GM12878 (cell line): ENCODE measurements around the gene NEK5. TPM values are rescaled to one million over a fixed set of nuclear protein-coding genes. Genes with fewer than 3 reads are reported as not detected.

ENCODE experiments used
- ATAC-seq: fragments of 200-7000 bp; cut with Tn5 transposase; 3 replicates; pipeline ENCODE4 v1.9.1; 2020; ENCODE audit warnings: mild to moderate bottlenecking, moderate library complexity
- BruUV-seq: library from RNA; stranded (reverse); fragments of 400-500 nt; replicated peaks from 2 replicates; lab custom pipeline; 2021; lab: Mats Ljungman, UMichigan
- CTCF ChIA-PET: fragments of 300-600 bp; sonication (Branson Sonifier 250); formaldehyde crosslinking; extraction: SDS; loops from one replicate; lab custom pipeline; 2021; ENCODE audit warnings: inconsistent platforms; lab: Yijun Ruan, JAX
- POLR2A ChIA-PET: fragments of 350-600 bp; formaldehyde crosslinking; extraction: SDS; loops from one replicate; lab custom pipeline; 2021; ENCODE audit warnings: inconsistent platforms; lab: Charles Lee
- RAD21 ChIA-PET: fragments of 300-600 bp; sonication (Branson Sonifier 250); formaldehyde crosslinking; loops from one replicate; lab custom pipeline; 2023; ENCODE audit warnings: antibody characterized with exemption; ENCODE audit not compliant: unreplicated experiment; lab: Charles Lee
- SMC1A ChIA-PET: fragments of 300-600 bp; sonication (Branson Sonifier 250); formaldehyde crosslinking; loops from one replicate; lab custom pipeline; 2023; ENCODE audit not compliant: unreplicated experiment, uncharacterized antibody; lab: Charles Lee
- DNase-seq: peaks from one replicate; pipeline ENCODE4 v3.0.0-alpha.2; 2011; ENCODE audit warnings: low read depth, low spot score
- FAIRE-seq: peaks from 3 replicates; lab custom pipeline; 2011; peaks lifted over from hg19 to GRCh38; lab: Jason Lieb, UNC
- H2AFZ ChIP-seq: 2 replicates; pipeline ENCODE4 v1.6.0; 2011; ENCODE audit warnings: low read depth, low read length, control low read depth; ENCODE audit not compliant: control insufficient read depth
- H3K27ac ChIP-seq: 2 replicates; pipeline ENCODE4 v1.5.1; 2011; ENCODE audit warnings: control low read depth; ENCODE audit not compliant: control insufficient read depth, insufficient read depth
- H3K27me3 ChIP-seq, 2 experiments: replicated peaks in 1 of 2; 2 replicates each; pipeline versions ENCODE4 v1.6.0 to v1.6.1; 2011; ENCODE audit warnings: low read length in 1 of 2; ENCODE audit not compliant: control insufficient read depth in 2 of 2, insufficient read depth in 2 of 2
- H3K36me3 ChIP-seq, 2 experiments: 2 replicates each; pipeline ENCODE4 v1.5.1; 2011; ENCODE audit warnings: low read length in 1 of 2; ENCODE audit not compliant: control insufficient read depth in 2 of 2, insufficient read depth in 2 of 2
- H3K4me1 ChIP-seq: 2 replicates; pipeline ENCODE4 v1.6.1; 2011; ENCODE audit warnings: mild to moderate bottlenecking, low read length, moderate library complexity, mixed read lengths; ENCODE audit not compliant: control insufficient read depth, insufficient read depth
- H3K4me2 ChIP-seq: 2 replicates; pipeline ENCODE4 v1.6.0; 2011; ENCODE audit warnings: control low read depth; ENCODE audit not compliant: control insufficient read depth, insufficient read depth
- H3K4me3 ChIP-seq: fragments of 200-600 bp; sonication (generic); 2 replicates; pipeline ENCODE4 v1.5.1; 2016
- H3K79me2 ChIP-seq: 2 replicates; pipeline ENCODE4 v1.6.0; 2011; ENCODE audit warnings: low read length; ENCODE audit not compliant: control insufficient read depth, insufficient read depth
- H3K9ac ChIP-seq: 2 replicates; pipeline ENCODE4 v1.8.0; 2011; ENCODE audit warnings: low read length, control low read depth, mixed read lengths; ENCODE audit not compliant: control insufficient read depth, insufficient read depth
- H3K9me3 ChIP-seq: replicated peaks from 3 replicates; pipeline ENCODE4 v1.5.1; 2011; ENCODE audit warnings: mild to moderate bottlenecking, low read length; ENCODE audit not compliant: control insufficient read depth, insufficient read depth
- H4K20me1 ChIP-seq: 2 replicates; pipeline ENCODE4 v1.6.0; 2011; ENCODE audit not compliant: control insufficient read depth, insufficient read depth
- BACH1 ChIP-seq: fragments of 450-650 bp; IDR thresholded peaks from 2 replicates; pipeline ENCODE4 v1.6.1; 2017; ENCODE audit warnings: mild to moderate bottlenecking, borderline replicate concordance
- CBX3 ChIP-seq: fragments of 200-600 bp; sonication (generic); IDR thresholded peaks from 2 replicates; pipeline ENCODE4 v1.6.1; 2016; ENCODE audit warnings: low read depth, borderline replicate concordance
- GABPA ChIP-seq: IDR thresholded peaks from 2 replicates; pipeline ENCODE4 v1.6.1; 2014; ENCODE audit warnings: antibody characterized with exemption, low read depth, mild to moderate bottlenecking, inconsistent platforms
- HDAC6 ChIP-seq: fragments of 200-600 bp; sonication (generic); IDR thresholded peaks from one replicate; pipeline ENCODE4 v1.8.0; 2017; ENCODE audit warnings: antibody characterized with exemption; ENCODE audit not compliant: unreplicated experiment
- JUND ChIP-seq: IDR thresholded peaks from 2 replicates; pipeline ENCODE4 v1.6.1; 2012; ENCODE audit warnings: low read depth, mild to moderate bottlenecking, low read length, improper control_type of control experiment, moderate library complexity
- MYB ChIP-seq: fragments of 150-350 bp; IDR thresholded peaks from 2 replicates; pipeline ENCODE4 v1.6.1; 2014; ENCODE audit warnings: mild to moderate bottlenecking, low read depth, low read length, borderline replicate concordance
- NRF1 ChIP-seq: conservative IDR thresholded peaks from 2 replicates; pipeline ENCODE4 v1.6.1; 2011; ENCODE audit warnings: mild to moderate bottlenecking, low read depth, low read length, improper control_type of control experiment
- POU2F2 ChIP-seq: IDR thresholded peaks from 3 replicates; pipeline ENCODE4 v1.6.1; 2011; ENCODE audit warnings: low read depth, mild to moderate bottlenecking, low read length, borderline replicate concordance
- RFX5 ChIP-seq: IDR thresholded peaks from 2 replicates; pipeline ENCODE4 v1.6.1; 2011; ENCODE audit warnings: low read depth, low read length, improper control_type of control experiment
- SPI1 ChIP-seq: IDR thresholded peaks from 2 replicates; pipeline ENCODE4 v1.6.1; 2011; ENCODE audit warnings: low read depth, mild to moderate bottlenecking, low read length, moderate library complexity, borderline replicate concordance; ENCODE audit not compliant: insufficient read depth
- ZZZ3 ChIP-seq: IDR thresholded peaks from 2 replicates; pipeline ENCODE4 v1.6.1; 2011; ENCODE audit warnings: low read depth; ENCODE audit not compliant: control insufficient read depth, insufficient read length
- WGBS: methylation state at CpG from one replicate; pipeline ENCODE4 v1.1.6; 2016; ENCODE audit warnings: low lambda C conversion rate; ENCODE audit not compliant: insufficient replicate concordance, insufficient coverage; ENCODE audit errors: missing lambda C conversion rate; 5-methylcytosine and 5-hydroxymethylcytosine counted together
- in situ Hi-C: fragments of 300-500 bp; cut with MboI; formaldehyde crosslinking; loops from 9 replicates; pipeline ENCODE4 v1.14.3; 2018; ENCODE audit warnings: mixed read lengths
- intact Hi-C: fragments of 100-400 bp; cut with micrococcal nuclease; formaldehyde crosslinking; loops from one replicate; pipeline ENCODE4 v1.14.2; 2022; ENCODE audit not compliant: unreplicated experiment
- polyA plus RNA-seq, 11 experiments: library from polyadenylated mRNA; depleted of rRNA in 4 of 11; unstranded in 6 of 11; stranded (reverse) in 5 of 11; fragments of >200 nt; fragmentation: Nextera tagmentation in 4 of 11; fragmentation: Illumina TruSeq in 1 of 11; extraction: Ambion mirVana in 4 of 11; extraction: Trizol in 1 of 11; gene quantifications; 1 replicate in 1 of 11; 2 replicates in 10 of 11; pipeline versions ENCODE4 v1.2.1 to v1.2.3, GENCODE V29; 2011 to 2016; ENCODE audit warnings: inconsistent platforms in 2 of 11, missing spikeins in 2 of 11, low read depth in 1 of 11
- total RNA-seq, 4 experiments: library from RNA; depleted of rRNA in 3 of 4; stranded (reverse); fragments of >200 nt in 3 of 4; fragmentation: Illumina TruSeq in 1 of 4; extraction: Trizol in 1 of 4; gene quantifications; 2 replicates each; pipeline versions ENCODE4 v1.2.1 to v1.2.3, GENCODE V29; 2013 to 2021
- TF ChIP-seq, protein P1 (sequence below): fragments of 450-650 bp; IDR thresholded peaks from 2 replicates; pipeline ENCODE4 v1.6.1; 2016; ENCODE audit warnings: mild to moderate bottlenecking
- TF ChIP-seq, protein P2 (sequence below): fragments of 150-350 bp; IDR thresholded peaks from 2 replicates; pipeline ENCODE4 v1.6.1; 2014; ENCODE audit warnings: mild to moderate bottlenecking, low read depth, low read length
- TF ChIP-seq, protein P3 (sequence below): fragments of 450-650 bp; IDR thresholded peaks from 2 replicates; pipeline ENCODE4 v1.6.1; 2017; ENCODE audit warnings: borderline replicate concordance
- TF ChIP-seq, protein P4 (sequence below): IDR thresholded peaks from 2 replicates; pipeline ENCODE4 v1.6.1; 2011; ENCODE audit warnings: low read depth, mild to moderate bottlenecking, low read length, moderate library complexity, borderline replicate concordance; ENCODE audit errors: extremely low read depth
- TF ChIP-seq, protein P5 (sequence below): IDR thresholded peaks from 2 replicates; pipeline ENCODE4 v1.6.1; 2012; ENCODE audit warnings: low read depth, low read length, improper control_type of control experiment
- TF ChIP-seq, protein P6 (sequence below): fragments of 450-650 bp; IDR thresholded peaks from 2 replicates; pipeline ENCODE4 v1.6.1; 2014; ENCODE audit warnings: mild to moderate bottlenecking

The NEK5 gene
- total and polyA plus RNA-seq, 10 of the 15 experiments (the other 5 are each of a cell fraction or from before 2014, with no cell fraction given) = 0.04 to 0.32 (median 0.20) TPM; not detected in 6

DNA sequence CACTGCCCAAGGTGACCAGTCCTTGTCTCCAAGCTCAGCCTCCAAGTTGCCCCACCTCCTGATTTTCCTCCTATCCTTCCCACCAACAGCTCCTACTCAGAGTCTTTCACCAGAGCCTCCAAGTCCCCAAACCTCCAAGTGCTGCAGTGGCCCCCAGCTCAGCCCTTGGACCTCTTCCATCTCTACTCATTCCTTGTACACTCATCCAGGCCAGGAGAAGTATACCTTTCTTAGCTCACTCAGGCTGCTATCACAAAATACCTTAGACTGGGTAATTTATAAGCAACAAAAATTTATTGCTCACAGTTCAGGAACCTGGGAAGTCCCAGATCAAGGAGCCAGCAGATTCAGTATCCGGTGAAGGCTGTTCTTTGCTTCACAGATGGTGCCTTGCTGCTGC, 129.0 kb downstream of the NEK5 start:
- Histone ChIP-seq H3K4me3 (no peak overlapping the region), H3K79me2 (no peaks in the 10 kb centered on the region), H3K27ac (no peak overlapping the region), H3K4me2 (no peak overlapping the region), H3K36me3 (no peaks in the 10 kb centered on the region), H3K4me1 (no peaks in the 10 kb centered on the region), H4K20me1 (no peaks in the 10 kb centered on the region), H2AFZ (no peak overlapping the region), H3K27me3 (peaks cover 3 to 11% of the 10 kb centered on the region in 2 experiments; a peak in 3 of 4 replicates), H3K9me3 (no peaks in the 10 kb centered on the region), H3K9ac (no peak overlapping the region)
- 0% methylated on average over 1 of the region's 1 CpG for WGBS
- BruUV-seq = no TSS peak
- ChIA-PET POLR2A (no interaction called here), CTCF (interaction anchor here (0.6 to 5.5 kb wide), 11 partner anchors 9 to 869 kb away, joined by 3 to 36 read pairs (median 4); partner anchors contain the start of gene VPS36), SMC1A (interaction anchor here (1.4 to 2.4 kb wide), 3 partner anchors 8 to 128 kb away, joined by 6 to 7 read pairs (median 6); no protein-coding TSS in a partner anchor), RAD21 (interaction anchor here (1.1 to 2.1 kb wide), 2 partner anchors 104 to 128 kb away, joined by 3 to 6 read pairs; no protein-coding TSS in a partner anchor)
- in situ Hi-C loops (no loop called here), intact Hi-C loops (loop anchor here (5.0 kb wide), 2 partner anchors 103 to 237 kb away; no protein-coding TSS in a partner anchor)
- TF ChIP-seq JUND (no peak), SPI1 (no peak), NRF1 (no peak), RFX5 (no peak), ZZZ3 (no peak), POU2F2 (no peak), BACH1 (no peak), HDAC6 (no peak), CBX3 (no peak), MYB (no peak), GABPA (no peak)
- TF ChIP-seq, protein P1, sequence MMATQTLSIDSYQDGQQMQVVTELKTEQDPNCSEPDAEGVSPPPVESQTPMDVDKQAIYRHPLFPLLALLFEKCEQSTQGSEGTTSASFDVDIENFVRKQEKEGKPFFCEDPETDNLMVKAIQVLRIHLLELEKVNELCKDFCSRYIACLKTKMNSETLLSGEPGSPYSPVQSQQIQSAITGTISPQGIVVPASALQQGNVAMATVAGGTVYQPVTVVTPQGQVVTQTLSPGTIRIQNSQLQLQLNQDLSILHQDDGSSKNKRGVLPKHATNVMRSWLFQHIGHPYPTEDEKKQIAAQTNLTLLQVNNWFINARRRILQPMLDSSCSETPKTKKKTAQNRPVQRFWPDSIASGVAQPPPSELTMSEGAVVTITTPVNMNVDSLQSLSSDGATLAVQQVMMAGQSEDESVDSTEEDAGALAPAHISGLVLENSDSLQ = no peak
- TF ChIP-seq, protein P2, sequence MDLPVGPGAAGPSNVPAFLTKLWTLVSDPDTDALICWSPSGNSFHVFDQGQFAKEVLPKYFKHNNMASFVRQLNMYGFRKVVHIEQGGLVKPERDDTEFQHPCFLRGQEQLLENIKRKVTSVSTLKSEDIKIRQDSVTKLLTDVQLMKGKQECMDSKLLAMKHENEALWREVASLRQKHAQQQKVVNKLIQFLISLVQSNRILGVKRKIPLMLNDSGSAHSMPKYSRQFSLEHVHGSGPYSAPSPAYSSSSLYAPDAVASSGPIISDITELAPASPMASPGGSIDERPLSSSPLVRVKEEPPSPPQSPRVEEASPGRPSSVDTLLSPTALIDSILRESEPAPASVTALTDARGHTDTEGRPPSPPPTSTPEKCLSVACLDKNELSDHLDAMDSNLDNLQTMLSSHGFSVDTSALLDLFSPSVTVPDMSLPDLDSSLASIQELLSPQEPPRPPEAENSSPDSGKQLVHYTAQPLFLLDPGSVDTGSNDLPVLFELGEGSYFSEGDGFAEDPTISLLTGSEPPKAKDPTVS = no peak
- TF ChIP-seq, protein P3, sequence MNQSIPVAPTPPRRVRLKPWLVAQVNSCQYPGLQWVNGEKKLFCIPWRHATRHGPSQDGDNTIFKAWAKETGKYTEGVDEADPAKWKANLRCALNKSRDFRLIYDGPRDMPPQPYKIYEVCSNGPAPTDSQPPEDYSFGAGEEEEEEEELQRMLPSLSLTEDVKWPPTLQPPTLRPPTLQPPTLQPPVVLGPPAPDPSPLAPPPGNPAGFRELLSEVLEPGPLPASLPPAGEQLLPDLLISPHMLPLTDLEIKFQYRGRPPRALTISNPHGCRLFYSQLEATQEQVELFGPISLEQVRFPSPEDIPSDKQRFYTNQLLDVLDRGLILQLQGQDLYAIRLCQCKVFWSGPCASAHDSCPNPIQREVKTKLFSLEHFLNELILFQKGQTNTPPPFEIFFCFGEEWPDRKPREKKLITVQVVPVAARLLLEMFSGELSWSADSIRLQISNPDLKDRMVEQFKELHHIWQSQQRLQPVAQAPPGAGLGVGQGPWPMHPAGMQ = no peak
- TF ChIP-seq, protein P4, sequence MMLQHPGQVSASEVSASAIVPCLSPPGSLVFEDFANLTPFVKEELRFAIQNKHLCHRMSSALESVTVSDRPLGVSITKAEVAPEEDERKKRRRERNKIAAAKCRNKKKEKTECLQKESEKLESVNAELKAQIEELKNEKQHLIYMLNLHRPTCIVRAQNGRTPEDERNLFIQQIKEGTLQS = no peak
- TF ChIP-seq, protein P5, sequence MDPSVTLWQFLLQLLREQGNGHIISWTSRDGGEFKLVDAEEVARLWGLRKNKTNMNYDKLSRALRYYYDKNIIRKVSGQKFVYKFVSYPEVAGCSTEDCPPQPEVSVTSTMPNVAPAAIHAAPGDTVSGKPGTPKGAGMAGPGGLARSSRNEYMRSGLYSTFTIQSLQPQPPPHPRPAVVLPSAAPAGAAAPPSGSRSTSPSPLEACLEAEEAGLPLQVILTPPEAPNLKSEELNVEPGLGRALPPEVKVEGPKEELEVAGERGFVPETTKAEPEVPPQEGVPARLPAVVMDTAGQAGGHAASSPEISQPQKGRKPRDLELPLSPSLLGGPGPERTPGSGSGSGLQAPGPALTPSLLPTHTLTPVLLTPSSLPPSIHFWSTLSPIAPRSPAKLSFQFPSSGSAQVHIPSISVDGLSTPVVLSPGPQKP = no peak
- TF ChIP-seq, protein P6, sequence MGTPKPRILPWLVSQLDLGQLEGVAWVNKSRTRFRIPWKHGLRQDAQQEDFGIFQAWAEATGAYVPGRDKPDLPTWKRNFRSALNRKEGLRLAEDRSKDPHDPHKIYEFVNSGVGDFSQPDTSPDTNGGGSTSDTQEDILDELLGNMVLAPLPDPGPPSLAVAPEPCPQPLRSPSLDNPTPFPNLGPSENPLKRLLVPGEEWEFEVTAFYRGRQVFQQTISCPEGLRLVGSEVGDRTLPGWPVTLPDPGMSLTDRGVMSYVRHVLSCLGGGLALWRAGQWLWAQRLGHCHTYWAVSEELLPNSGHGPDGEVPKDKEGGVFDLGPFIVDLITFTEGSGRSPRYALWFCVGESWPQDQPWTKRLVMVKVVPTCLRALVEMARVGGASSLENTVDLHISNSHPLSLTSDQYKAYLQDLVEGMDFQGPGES = no peak
- FAIRE-seq = no peak
- DNase-seq = no peak
- ATAC-seq = no peak
